ENCODE results near the gene ANKRD10. TPM values are rescaled to one million over a fixed set of nuclear protein-coding genes. Genes with fewer than 3 reads are reported as not detected.

ANKRD10 gene
- total RNA-seq, 1 experiment from 2014 or later: 219 TPM

DNA sequence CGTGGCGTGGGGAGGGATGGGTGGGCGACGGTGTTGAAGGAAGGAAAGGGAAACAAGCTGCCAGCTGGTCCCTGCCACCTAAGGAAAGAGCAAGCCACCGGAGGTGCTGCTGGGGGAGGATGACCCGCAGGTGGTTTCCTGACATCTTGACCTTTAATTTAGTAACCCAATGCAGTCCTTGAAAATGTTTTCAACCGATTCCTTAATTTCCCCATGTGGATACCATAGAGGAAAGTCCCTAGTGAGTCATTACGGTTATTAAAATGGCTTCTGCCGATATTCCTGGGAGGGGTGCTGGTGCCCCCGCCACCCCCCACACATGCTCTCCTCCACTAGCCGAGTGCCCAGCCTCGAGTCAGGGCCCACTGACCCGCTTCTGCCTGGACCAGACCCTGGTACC lies 6.3 kb upstream of the ANKRD10 start (continued):
- TF ChIP-seq, protein P1, sequence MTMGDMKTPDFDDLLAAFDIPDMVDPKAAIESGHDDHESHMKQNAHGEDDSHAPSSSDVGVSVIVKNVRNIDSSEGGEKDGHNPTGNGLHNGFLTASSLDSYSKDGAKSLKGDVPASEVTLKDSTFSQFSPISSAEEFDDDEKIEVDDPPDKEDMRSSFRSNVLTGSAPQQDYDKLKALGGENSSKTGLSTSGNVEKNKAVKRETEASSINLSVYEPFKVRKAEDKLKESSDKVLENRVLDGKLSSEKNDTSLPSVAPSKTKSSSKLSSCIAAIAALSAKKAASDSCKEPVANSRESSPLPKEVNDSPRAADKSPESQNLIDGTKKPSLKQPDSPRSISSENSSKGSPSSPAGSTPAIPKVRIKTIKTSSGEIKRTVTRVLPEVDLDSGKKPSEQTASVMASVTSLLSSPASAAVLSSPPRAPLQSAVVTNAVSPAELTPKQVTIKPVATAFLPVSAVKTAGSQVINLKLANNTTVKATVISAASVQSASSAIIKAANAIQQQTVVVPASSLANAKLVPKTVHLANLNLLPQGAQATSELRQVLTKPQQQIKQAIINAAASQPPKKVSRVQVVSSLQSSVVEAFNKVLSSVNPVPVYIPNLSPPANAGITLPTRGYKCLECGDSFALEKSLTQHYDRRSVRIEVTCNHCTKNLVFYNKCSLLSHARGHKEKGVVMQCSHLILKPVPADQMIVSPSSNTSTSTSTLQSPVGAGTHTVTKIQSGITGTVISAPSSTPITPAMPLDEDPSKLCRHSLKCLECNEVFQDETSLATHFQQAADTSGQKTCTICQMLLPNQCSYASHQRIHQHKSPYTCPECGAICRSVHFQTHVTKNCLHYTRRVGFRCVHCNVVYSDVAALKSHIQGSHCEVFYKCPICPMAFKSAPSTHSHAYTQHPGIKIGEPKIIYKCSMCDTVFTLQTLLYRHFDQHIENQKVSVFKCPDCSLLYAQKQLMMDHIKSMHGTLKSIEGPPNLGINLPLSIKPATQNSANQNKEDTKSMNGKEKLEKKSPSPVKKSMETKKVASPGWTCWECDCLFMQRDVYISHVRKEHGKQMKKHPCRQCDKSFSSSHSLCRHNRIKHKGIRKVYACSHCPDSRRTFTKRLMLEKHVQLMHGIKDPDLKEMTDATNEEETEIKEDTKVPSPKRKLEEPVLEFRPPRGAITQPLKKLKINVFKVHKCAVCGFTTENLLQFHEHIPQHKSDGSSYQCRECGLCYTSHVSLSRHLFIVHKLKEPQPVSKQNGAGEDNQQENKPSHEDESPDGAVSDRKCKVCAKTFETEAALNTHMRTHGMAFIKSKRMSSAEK (CRISPR knock-in tag; IDR thresholded peaks at IDR 0.05; ENCODE audit: borderline replicate concordance): no peak
- TF ChIP-seq ZNF219 (CRISPR knock-in tag; IDR thresholded peaks at IDR 0.05; ENCODE audit: borderline replicate concordance): no peak

DNA sequence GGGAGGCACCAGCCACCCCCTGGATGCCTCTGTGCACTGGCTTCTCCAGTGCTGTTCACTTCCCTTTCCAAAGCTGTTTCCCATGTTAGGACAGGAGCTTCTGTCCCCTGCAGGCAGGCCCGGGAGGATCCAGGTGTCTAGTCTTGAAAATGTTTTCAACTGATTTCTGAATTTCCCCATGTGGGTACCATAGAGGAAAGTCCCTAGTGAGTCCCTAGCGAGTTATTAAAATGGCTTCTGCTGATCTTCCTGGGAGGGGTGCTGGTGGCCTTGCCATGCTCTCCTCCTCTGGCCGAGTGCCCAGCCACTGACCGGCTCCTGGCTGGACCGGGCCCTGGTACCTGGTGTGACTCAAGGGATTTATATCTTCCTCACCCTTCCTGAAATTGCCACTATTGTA lies 5.2 kb upstream of the ANKRD10 start:
- CTCF ChIA-PET: no interaction called here
- Mint-ChIP-seq H3K4me3 (no peak overlapping the region), H3K4me1 (peaks cover 35% of the 10 kb centered on the region), H3K9me3 (no peaks in the 10 kb centered on the region), H3K27me3 (ENCODE audit: low read depth) (0 out of 2 replicates have a peak, but pooled peaks cover 2% of the 10 kb centered on the region), H3K36me3 (no peaks in the 10 kb centered on the region), H3K27ac (no peak overlapping the region)
- no peak for ATAC-seq
- POLR2A ChIA-PET: interaction anchor here (0.5 kb wide), 1 partner anchor 14 kb away, joined by 5 read pairs; no protein-coding TSS in a partner anchor
- TF ChIP-seq, protein P2, sequence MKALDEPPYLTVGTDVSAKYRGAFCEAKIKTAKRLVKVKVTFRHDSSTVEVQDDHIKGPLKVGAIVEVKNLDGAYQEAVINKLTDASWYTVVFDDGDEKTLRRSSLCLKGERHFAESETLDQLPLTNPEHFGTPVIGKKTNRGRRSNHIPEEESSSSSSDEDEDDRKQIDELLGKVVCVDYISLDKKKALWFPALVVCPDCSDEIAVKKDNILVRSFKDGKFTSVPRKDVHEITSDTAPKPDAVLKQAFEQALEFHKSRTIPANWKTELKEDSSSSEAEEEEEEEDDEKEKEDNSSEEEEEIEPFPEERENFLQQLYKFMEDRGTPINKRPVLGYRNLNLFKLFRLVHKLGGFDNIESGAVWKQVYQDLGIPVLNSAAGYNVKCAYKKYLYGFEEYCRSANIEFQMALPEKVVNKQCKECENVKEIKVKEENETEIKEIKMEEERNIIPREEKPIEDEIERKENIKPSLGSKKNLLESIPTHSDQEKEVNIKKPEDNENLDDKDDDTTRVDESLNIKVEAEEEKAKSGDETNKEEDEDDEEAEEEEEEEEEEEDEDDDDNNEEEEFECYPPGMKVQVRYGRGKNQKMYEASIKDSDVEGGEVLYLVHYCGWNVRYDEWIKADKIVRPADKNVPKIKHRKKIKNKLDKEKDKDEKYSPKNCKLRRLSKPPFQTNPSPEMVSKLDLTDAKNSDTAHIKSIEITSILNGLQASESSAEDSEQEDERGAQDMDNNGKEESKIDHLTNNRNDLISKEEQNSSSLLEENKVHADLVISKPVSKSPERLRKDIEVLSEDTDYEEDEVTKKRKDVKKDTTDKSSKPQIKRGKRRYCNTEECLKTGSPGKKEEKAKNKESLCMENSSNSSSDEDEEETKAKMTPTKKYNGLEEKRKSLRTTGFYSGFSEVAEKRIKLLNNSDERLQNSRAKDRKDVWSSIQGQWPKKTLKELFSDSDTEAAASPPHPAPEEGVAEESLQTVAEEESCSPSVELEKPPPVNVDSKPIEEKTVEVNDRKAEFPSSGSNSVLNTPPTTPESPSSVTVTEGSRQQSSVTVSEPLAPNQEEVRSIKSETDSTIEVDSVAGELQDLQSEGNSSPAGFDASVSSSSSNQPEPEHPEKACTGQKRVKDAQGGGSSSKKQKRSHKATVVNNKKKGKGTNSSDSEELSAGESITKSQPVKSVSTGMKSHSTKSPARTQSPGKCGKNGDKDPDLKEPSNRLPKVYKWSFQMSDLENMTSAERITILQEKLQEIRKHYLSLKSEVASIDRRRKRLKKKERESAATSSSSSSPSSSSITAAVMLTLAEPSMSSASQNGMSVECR (CRISPR knock-in tag; IDR thresholded peaks at IDR 0.05; ENCODE audit: borderline replicate concordance): no peak
- TF ChIP-seq, protein P3, sequence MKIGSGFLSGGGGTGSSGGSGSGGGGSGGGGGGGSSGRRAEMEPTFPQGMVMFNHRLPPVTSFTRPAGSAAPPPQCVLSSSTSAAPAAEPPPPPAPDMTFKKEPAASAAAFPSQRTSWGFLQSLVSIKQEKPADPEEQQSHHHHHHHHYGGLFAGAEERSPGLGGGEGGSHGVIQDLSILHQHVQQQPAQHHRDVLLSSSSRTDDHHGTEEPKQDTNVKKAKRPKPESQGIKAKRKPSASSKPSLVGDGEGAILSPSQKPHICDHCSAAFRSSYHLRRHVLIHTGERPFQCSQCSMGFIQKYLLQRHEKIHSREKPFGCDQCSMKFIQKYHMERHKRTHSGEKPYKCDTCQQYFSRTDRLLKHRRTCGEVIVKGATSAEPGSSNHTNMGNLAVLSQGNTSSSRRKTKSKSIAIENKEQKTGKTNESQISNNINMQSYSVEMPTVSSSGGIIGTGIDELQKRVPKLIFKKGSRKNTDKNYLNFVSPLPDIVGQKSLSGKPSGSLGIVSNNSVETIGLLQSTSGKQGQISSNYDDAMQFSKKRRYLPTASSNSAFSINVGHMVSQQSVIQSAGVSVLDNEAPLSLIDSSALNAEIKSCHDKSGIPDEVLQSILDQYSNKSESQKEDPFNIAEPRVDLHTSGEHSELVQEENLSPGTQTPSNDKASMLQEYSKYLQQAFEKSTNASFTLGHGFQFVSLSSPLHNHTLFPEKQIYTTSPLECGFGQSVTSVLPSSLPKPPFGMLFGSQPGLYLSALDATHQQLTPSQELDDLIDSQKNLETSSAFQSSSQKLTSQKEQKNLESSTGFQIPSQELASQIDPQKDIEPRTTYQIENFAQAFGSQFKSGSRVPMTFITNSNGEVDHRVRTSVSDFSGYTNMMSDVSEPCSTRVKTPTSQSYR (CRISPR knock-in tag; IDR thresholded peaks at IDR 0.05): no peak
- TF ChIP-seq SP1 (CRISPR knock-in tag; conservative IDR thresholded peaks at IDR 0.05): no peak
- no peak for TF ChIP-seq CBFB (CRISPR knock-in tag; IDR thresholded peaks at IDR 0.05; ENCODE audit: low read depth)
- no peak for TF ChIP-seq HMGA2 (CRISPR knock-in tag; IDR thresholded peaks at IDR 0.05)
- TF ChIP-seq, protein P4, sequence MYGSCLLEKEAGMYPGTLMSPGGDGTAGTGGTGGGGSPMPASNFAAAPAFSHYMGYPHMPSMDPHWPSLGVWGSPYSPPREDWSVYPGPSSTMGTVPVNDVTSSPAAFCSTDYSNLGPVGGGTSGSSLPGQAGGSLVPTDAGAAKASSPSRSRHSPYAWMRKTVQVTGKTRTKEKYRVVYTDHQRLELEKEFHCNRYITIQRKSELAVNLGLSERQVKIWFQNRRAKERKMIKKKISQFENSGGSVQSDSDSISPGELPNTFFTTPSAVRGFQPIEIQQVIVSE (CRISPR knock-in tag; IDR thresholded peaks at IDR 0.05; ENCODE audit: borderline replicate concordance): no peak
- TF ChIP-seq FOXK1 (CRISPR knock-in tag; IDR thresholded peaks at IDR 0.05): no peak
- TF ChIP-seq, protein P5, sequence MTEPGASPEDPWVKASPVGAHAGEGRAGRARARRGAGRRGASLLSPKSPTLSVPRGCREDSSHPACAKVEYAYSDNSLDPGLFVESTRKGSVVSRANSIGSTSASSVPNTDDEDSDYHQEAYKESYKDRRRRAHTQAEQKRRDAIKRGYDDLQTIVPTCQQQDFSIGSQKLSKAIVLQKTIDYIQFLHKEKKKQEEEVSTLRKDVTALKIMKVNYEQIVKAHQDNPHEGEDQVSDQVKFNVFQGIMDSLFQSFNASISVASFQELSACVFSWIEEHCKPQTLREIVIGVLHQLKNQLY (CRISPR knock-in tag; IDR thresholded peaks at IDR 0.05): no peak
- TF ChIP-seq, protein P1 (CRISPR knock-in tag; IDR thresholded peaks at IDR 0.05; ENCODE audit: borderline replicate concordance): no peak
- TF ChIP-seq ZNF121 (CRISPR knock-in tag; IDR thresholded peaks at IDR 0.05): no peak
- no peak for TF ChIP-seq ZNF138 (CRISPR knock-in tag; conservative IDR thresholded peaks at IDR 0.05)
- no peak for TF ChIP-seq FOXP1 (CRISPR knock-in tag; IDR thresholded peaks at IDR 0.05; ENCODE audit: borderline replicate concordance)
- TF ChIP-seq, protein P6, sequence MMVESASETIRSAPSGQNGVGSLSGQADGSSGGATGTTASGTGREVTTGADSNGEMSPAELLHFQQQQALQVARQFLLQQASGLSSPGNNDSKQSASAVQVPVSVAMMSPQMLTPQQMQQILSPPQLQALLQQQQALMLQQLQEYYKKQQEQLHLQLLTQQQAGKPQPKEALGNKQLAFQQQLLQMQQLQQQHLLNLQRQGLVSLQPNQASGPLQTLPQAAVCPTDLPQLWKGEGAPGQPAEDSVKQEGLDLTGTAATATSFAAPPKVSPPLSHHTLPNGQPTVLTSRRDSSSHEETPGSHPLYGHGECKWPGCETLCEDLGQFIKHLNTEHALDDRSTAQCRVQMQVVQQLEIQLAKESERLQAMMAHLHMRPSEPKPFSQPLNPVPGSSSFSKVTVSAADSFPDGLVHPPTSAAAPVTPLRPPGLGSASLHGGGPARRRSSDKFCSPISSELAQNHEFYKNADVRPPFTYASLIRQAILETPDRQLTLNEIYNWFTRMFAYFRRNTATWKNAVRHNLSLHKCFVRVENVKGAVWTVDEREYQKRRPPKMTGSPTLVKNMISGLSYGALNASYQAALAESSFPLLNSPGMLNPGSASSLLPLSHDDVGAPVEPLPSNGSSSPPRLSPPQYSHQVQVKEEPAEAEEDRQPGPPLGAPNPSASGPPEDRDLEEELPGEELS (CRISPR knock-in tag; IDR thresholded peaks at IDR 0.05): no peak
- no peak for TF ChIP-seq GABPB1 (CRISPR knock-in tag; IDR thresholded peaks at IDR 0.05)
- DNase-seq (ENCODE audit: low spot score): no peak
